HG02759 (cell line): Measurements from ENCODE around the gene RNU1-2.
A peak's percentile ranks its signal among the peaks of the same experiment; 100 is the strongest.
"Not testable (repeated sequence)": the region's sequence is repeated elsewhere in the genome, so short reads cannot be mapped to it uniquely, and the experiment has no call there.

Experiments
- ATAC-seq: cut with Tn5 transposase; IDR thresholded peaks from one replicate; pipeline ENCODE4 v1.9.1; 2021; ENCODE audit warnings: mild to moderate bottlenecking, moderate library complexity; ENCODE audit not compliant: unreplicated experiment

RNU1-2 gene

GRCh38 chr1:16895598-16896315, at the start of gene RNU1-2:
Gene RNU1-2 (plus strand): TSS chr1:16895980.
- peak; percentile 97 for ATAC-seq

- ATAC-seq, result not testable (repeated sequence)
These were observed 39.6 kb upstream of the RNU1-2 start for GRCh38 chr1:16856201-16856600.

- not testable (repeated sequence) for ATAC-seq
These were observed 36.4 kb upstream of the RNU1-2 start for GRCh38 chr1:16859167-16860041.

- not testable (repeated sequence) for ATAC-seq
These were observed 35.7 kb upstream of the RNU1-2 start for GRCh38 chr1:16860048-16860447.

GRCh38 chr1:16861832-16862245, 33.9 kb upstream of the RNU1-2 start:
- not testable (repeated sequence) for ATAC-seq

GRCh38 chr1:16862415-16862814, 33.4 kb upstream of the RNU1-2 start:
- ATAC-seq, result not testable (repeated sequence)

GRCh38 chr1:16863024-16863423, 32.8 kb upstream of the RNU1-2 start:
- peak; percentile 49 for ATAC-seq

- ATAC-seq, result not testable (repeated sequence)
These were observed 28.7 kb upstream of the RNU1-2 start for GRCh38 chr1:16866926-16867707.

- ATAC-seq, result not testable (repeated sequence)
These were observed 27.0 kb upstream of the RNU1-2 start for GRCh38 chr1:16868787-16869186.

- ATAC-seq, result not testable (repeated sequence)
These were observed 25.8 kb upstream of the RNU1-2 start for GRCh38 chr1:16869996-16870395.

GRCh38 chr1:16871171-16871570, 24.6 kb upstream of the RNU1-2 start:
- ATAC-seq, result not testable (repeated sequence)

- not testable (repeated sequence) for ATAC-seq
These were observed 23.4 kb upstream of the RNU1-2 start for GRCh38 chr1:16872152-16873075.

- not testable (repeated sequence) for ATAC-seq
These were observed 22.5 kb upstream of the RNU1-2 start for GRCh38 chr1:16873076-16873879.

- not testable (repeated sequence) for ATAC-seq
These were observed 20.6 kb upstream of the RNU1-2 start for GRCh38 chr1:16874968-16875765.

GRCh38 chr1:16881742-16882141, 14.0 kb upstream of the RNU1-2 start:
- ATAC-seq, result not testable (repeated sequence)

- ATAC-seq, result no peak
These were observed 12.8 kb upstream of the RNU1-2 start for GRCh38 chr1:16882986-16883385.

- not testable (repeated sequence) for ATAC-seq
These were observed 11.3 kb upstream of the RNU1-2 start for GRCh38 chr1:16884487-16884886.
